HG03565 (cell line): ENCODE data around the gene IBA57.

Source experiments
- ATAC-seq: cut with Tn5 transposase; IDR thresholded peaks from one replicate; pipeline ENCODE4 v1.9.1; 2021; ENCODE audit warnings: mild to moderate bottlenecking, moderate library complexity; ENCODE audit not compliant: unreplicated experiment

Gene IBA57

DNA sequence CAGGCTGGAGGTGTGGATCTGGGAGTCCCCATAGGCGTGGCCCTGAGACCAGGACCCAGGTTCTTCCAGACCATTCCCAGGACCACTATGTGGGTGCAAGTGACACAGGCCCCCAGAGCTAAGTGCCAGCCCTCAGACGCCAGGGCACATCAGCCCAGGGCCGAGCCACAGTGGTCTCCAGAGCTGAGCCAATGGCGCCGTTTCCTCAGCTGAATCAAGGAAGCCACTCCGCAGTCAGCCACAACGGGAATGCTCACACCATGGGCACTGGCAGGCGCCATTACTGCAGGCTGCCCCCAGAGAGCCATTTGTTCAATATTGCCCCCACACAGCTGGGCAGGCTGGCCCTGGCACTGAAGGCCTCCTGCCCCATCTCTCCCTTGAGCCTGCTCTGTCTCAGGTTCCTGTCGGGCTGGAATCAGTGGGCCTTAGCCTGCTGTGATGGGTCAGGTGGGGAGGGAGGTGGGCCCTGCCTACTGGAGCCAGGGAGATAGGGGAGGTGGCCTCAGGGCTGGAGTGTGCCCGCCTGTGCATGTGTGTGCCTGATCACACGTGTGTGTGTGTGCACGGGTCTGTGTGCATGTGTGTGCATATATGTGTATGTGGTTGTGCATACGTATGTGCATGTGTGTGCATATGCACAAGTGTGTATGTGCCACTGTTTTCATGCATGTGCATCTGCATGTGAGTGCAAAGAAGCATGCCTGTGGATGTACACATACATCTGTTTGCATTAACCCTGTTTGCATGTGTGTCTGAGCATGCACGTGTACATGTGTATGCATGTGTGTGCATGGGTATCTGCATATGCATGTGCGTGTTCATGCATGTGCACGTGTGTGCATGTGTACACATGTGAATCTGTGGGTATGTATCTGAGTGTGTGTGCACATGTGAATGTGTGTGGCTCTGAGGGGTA is 9.7 kb upstream of the IBA57 start:
- no peak for ATAC-seq

DNA sequence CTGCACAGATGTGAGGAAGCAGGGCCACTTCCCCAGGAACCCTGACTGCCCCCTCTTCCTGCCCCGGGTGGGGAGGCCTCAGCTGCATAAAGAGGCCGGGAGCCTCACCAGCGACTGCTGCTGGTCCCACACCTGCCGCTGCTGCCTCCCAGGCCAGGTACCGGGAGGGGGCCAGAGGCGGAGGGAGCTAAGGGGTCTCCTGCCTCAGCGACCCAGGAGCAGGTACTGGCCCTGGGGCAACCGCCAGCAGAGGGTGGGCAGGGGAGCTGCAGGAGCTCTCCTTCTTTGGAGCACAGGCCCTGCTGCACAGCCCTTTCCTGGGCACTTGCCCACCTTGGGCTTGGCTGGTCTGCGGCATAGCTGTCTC is 9.1 kb upstream of the IBA57 start:
- no peak for ATAC-seq

- ATAC-seq = no peak
These were observed 8.5 kb upstream of the IBA57 start for GRCh38 chr1:228156941-228157728.

DNA sequence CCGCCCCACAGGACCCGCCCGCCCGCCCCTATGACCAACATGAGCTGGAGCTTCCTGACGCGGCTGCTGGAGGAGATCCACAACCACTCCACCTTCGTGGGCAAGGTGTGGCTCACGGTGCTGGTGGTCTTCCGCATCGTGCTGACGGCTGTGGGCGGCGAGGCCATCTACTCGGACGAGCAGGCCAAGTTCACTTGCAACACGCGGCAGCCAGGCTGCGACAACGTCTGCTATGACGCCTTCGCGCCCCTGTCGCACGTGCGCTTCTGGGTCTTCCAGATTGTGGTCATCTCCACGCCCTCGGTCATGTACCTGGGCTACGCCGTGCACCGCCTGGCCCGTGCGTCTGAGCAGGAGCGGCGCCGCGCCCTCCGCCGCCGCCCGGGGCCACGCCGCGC is 7.9 kb upstream of the IBA57 start:
- no peak for ATAC-seq

DNA sequence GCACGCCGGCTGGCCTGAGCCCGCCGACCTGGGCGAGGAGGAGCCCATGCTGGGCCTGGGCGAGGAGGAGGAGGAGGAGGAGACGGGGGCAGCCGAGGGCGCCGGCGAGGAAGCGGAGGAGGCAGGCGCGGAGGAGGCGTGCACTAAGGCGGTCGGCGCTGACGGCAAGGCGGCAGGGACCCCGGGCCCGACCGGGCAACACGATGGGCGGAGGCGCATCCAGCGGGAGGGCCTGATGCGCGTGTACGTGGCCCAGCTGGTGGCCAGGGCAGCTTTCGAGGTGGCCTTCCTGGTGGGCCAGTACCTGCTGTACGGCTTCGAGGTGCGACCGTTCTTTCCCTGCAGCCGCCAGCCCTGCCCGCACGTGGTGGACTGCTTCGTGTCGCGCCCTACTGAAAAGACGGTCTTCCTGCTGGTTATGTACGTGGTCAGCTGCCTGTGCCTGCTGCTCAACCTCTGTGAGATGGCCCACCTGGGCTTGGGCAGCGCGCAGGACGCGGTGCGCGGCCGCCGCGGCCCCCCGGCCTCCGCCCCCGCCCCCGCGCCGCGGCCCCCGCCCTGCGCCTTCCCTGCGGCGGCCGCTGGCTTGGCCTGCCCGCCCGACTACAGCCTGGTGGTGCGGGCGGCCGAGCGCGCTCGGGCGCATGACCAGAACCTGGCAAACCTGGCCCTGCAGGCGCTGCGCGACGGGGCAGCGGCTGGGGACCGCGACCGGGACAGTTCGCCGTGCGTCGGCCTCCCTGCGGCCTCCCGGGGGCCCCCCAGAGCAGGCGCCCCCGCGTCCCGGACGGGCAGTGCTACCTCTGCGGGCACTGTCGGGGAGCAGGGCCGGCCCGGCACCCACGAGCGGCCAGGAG is 7.2 kb upstream of the IBA57 start:
- ATAC-seq = no peak

DNA sequence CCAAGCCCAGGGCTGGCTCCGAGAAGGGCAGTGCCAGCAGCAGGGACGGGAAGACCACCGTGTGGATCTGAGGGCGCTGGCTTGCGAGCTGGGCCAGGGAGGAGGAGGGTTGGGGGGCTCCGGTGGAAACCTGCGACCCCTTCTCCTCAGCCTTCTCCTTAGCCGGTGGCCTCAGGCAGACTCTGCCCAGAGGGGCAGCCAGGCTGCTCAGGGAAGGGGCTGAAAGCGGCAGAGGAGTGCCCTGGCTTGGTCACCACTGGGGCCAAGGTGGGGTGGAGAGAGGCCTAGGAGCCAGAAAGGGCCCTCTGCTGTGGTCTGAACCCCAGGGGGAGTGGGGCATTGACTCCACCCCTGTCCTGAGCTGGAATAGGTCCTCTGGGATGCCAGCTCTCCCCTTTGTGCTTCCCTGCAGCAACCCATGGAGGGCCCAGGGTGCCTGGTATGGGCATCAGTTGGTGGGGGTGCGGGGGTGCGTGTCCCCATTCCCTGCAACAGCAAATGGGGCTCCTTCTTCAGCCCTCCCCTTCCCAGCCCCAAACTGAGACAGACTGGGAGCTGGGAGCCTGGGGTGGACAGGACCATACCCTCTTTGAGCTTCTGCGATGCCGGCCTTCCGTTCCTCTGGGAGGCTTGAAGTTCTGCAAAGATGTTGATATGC is 6.5 kb upstream of the IBA57 start:
- no peak for ATAC-seq

DNA sequence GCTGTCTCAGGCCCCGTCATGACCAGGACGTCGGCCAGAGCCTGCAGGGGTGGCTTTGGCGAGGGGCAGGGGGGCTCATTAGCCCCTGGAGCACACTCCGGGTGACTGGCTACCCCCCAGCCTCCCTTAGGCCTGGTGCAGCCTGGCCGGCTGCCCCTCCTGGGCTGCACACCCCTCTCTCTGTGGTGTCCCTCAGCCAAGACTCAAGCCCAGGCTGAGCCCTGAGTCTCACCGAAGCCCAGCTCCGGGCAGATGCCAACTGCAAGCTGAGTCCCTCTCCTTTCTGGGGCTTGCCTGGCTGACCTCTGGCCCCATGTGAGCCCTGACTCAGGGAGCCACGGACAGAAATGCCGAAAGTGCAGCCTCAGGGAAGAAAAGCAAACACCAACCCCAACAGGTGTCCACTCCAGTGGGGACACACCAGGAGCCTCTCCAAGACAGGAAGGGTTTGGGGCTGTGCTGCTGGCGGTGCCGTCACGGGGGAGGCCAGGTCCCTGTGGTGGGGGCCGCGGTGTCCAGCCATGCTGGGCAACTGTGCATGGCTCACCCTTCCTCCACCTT is 5.3 kb upstream of the IBA57 start:
- no peak for ATAC-seq

GRCh38 chr1:228161362-228161761 is 4.2 kb upstream of the IBA57 start:
- ATAC-seq = no peak

GRCh38 chr1:228161866-228162265 is 3.7 kb upstream of the IBA57 start:
- ATAC-seq = no peak

DNA sequence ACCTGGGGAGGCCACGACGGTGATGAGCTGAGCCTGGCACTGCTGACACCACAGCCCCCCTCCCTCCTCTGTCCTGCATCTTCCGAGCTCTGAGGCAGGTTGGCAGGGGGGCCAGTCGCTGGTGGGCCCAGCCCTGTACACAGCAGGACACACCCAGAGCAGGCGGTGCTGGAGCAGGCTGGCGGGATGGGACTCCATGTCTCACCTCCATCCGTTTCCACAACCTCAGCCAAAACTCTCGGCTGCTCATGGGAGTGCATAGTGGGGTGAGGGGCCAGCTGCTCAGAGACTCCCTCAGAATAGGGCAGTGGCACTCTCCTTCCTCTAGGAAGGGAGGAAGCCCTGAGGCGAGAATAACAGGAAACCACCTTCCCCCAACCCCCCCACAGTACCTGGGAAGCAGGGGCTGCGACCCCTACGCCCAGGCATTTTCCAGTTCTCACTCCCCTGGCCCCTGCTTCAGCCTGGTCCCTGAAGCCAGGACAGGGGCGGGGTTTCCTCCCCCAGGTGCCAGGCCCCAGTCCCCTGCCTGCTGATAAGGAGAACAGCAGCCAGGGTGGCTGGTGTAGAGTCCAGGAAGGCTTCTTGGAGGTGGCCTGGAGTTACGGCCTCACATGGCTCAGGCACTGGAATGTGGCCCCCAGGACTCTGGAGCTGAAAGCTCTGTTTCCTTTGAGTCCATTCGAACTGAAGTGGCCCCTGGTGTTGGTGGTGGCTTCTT is 3.2 kb upstream of the IBA57 start:
- ATAC-seq = no peak

DNA sequence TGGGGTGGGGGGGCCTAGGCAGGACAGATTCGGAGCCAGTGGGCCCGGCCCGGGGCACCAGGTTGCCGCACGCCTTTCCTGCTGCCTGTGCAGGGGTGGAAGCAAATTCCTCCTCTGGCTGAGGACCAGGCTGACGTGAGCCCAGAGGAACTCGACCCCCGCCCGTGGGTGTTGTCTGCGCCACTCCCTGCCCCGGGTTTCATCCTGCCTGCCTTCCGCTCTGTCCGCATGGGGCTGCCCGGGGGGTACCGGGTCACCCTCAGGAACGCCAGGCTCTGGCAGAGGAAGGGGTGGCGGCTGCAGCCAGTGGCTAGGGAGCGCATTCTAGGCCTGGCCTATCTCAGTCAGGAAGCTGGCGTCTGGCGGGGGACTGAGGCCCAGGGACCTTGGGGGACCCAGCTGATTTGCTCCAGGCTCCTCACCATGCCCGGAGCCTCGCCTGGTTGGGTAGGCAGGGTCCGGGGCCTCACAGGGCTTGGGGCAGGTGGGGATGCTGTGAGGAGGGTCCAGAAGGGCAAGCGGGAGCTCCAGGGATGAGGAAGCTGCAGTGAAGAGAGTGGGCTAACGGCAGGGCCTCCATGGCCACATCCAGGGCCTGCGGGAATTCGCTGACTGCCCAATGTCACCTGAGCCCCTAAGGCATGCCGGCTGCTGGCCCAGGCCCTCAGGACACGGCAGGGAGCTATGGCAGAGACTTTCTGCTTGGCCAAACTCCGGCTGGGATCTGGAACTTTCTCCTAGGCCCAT is 2.4 kb upstream of the IBA57 start:
- ATAC-seq = no peak

DNA sequence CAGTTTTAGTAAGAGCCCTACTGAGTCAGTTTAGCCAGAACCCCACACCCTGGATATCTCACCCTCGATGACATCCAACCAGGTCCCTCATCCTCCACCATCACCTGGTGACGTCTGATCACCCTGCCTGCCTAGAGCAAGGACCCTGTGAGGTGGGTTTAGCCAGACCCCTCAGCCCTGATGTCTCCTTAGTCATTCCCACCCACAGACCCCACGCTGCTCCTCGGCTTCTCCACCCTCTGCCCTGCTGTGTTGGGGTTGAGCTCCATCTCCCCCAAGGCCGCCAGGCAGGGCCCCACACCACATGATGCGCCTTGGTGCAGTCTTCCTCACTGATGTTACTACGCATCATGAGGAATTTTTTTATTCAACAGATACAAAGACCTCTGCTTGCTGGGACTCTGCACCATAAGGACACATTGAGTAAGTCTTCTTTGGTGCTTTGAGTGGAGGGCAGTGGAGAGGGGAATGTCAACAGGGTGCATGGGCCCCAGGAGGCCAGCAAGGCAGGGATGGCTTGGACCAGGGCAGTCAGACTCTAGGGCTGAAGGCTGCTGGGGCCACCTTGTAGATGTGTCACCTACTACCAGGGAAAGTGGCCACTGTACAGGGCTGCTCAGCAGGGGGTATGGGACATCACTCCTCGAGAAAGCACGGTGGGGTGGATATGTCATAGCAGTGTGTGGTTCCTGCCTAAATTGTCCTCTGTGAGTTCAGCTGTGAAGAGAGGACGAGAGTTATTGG is 1.7 kb upstream of the IBA57 start:
- no peak for ATAC-seq

DNA sequence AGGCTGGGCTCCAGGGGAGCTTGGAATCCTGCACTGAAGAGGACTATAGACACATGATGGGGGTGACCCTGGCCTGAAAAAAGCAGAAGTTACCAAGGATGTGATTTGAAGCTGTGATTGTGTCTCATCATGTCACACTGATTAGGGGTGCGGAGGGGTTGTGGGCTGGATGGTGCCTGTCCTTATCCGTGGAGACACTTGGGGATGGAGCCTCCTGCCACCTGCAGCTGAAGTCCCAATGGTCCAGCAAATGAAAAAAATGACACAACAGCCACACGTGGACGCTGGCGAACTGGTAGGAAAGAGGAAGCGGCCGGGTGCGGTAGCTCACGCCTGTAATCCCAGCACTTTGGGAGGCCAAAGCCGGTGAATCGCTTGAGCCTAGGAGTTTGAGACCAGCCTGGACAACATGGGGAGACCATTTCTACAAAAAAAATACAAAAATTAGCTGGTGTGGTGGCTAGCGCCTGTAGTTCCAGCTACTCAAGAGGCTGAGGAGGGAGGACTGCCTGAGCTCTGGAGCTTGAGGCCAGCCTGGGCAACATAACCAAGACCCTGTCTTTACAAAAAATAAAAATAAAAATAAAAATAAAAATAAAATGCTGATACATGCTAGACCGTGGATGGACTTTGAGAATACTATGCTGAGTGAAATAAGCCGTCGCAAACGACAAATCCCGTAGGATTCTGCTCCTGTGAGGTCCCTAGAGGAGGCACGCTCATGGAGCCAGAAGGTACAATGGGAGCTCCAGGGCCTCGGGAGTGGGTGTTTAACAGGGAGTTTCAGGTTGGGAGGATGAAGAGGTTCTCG is 838 bp upstream of the IBA57 start:
- ATAC-seq = no peak

DNA sequence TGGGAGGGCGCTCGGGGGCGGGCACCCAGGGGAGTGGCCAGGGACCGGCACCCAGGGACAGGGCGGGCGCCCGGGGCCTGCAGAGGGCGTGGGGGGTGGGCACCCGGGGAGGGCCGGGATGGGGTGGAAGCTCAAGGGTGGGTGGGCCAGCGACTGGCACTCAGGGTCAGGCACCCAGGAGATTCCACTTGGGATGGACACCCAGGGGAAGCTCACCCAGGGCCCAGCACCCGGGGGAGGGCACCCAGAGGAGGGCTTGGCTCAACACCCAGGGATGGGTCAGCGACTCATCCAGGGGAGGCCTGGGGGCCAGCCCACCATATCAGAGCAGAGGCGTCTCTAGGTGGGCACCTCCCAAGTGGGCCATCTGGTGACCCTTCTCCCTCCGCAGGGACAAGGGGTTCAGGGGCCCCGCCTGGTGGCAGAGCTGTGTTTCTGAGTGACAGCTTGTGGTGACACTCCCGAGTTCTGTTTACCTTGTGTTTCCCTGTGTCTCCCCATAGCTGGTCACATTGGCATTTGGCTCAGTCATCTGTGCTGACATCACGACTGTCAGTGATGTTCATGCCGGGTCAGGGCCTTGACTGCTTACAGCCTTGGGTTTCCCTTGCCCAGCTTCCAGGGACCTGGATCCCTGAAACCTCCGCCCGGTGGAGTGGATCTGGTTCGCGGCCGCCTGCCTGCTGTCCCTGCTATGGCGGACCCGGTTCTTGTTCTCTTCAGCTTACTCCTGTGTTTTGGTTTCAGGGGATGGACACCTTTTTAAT is 749 bp downstream of the IBA57 start:
- ATAC-seq = peak; percentile 14

DNA sequence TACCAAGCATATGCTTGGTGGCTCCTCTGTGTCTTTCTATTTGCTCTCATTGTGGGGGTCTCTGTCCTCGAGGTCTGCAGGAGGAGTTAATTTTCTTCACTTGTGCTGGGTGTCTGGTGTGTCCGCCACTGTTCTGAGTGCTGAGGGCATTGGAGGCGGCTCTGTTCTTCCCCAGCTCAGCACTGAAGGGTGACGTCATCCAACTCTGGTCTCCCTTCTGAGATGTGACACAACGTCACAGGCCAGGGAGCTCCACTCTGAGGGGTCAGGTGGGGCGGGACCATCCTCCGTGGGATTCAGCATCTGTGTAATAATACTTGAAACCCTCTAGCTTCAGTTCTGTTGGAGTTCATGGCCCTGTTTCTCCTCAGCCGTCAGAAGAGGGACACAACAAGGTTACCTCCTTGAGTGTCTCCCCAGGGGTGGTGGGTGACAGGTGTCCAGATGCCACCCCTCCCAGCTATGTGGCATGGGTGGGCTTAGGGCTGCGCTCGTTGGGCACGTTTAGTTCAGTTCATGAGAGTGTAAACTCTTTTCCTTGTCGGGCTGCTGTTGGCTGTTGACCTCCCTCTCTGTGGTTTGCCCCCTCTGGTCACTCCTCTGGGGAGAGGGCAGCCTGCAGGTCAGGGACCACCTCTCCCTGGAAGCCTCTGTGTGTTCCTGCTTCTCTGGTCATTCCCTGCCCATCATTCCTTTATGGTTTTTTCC is 3.1 kb downstream of the IBA57 start:
- no peak for ATAC-seq

GRCh38 chr1:228169345-228169744 is 3.7 kb downstream of the IBA57 start:
- ATAC-seq = no peak
